ENCODE results near the gene PRDM16. TPM values are rescaled to one million over a fixed set of nuclear protein-coding genes. Genes with fewer than 3 reads are reported as not detected.

The PRDM16 gene
- total RNA-seq, 1 donor from 2014 or later: 84.2 TPM

- TF ChIP-seq CTCF (IDR thresholded peaks at IDR 0.05): no peak
- Histone ChIP-seq H3K4me1 (peaks cover 20 to 47% of the 10 kb centered on the region in 2 donors), H3K36me3 (no peaks in the 10 kb centered on the region), H3K4me3 (no peak overlapping the region), H3K27ac (peak overlapping the region; percentile 80 to 85), H3K27me3 (no peaks in the 10 kb centered on the region), H3K9me3 (no peaks in the 10 kb centered on the region)
- intact Hi-C loops (cut with DNase I): loop anchor here (5.0 kb wide), 1 partner anchor 207 kb away; no protein-coding TSS in a partner anchor
- DNase-seq (ENCODE audit: low spot score in 2 of 2): no peak
These were observed 146.4 kb downstream of the PRDM16 start for GRCh38 chr1:3215198-3216014.

GRCh38 chr1:3216015-3216391, 147.0 kb downstream of the PRDM16 start:
- DNase-seq (ENCODE audit: low spot score in 2 of 2): no peak
- intact Hi-C loops (cut with DNase I): loop anchor here (5.0 kb wide), 1 partner anchor 206 kb away; no protein-coding TSS in a partner anchor

GRCh38 chr1:3217181-3217641, 148.2 kb downstream of the PRDM16 start:
- TF ChIP-seq CTCF (IDR thresholded peaks at IDR 0.05): no peak
- intact Hi-C loops (cut with DNase I): loop anchor here (5.0 kb wide), 1 partner anchor 205 kb away; no protein-coding TSS in a partner anchor
- H3K4me3 ChIP-seq: peak overlapping the region; percentile 3 to 40
- H3K27me3 ChIP-seq: no peaks in the 10 kb centered on the region
- peak overlapping the region; percentile 80 to 85 for H3K27ac ChIP-seq
- peaks cover 29 to 64% of the 10 kb centered on the region in 2 donors for H3K4me1 ChIP-seq
- H3K36me3 ChIP-seq: no peaks in the 10 kb centered on the region
- DNase-seq (ENCODE audit: low spot score in 2 of 2): no peak
- H3K9me3 ChIP-seq: no peaks in the 10 kb centered on the region

More at GRCh38 chr1:3216015-3216391, 147.0 kb downstream of the PRDM16 start:
- Histone ChIP-seq H3K4me1 (peaks cover 21 to 53% of the 10 kb centered on the region in 2 donors), H3K27ac (peak overlapping the region; percentile 80 to 85), H3K4me3 (no peak overlapping the region), H3K36me3 (no peaks in the 10 kb centered on the region), H3K9me3 (no peaks in the 10 kb centered on the region), H3K27me3 (no peaks in the 10 kb centered on the region)
- no peak for TF ChIP-seq CTCF (IDR thresholded peaks at IDR 0.05)

- no peak for DNase-seq (ENCODE audit: low spot score in 2 of 2)
- Histone ChIP-seq H3K27ac (peak overlapping the region; percentile 80 to 85), H3K36me3 (no peaks in the 10 kb centered on the region), H3K9me3 (no peaks in the 10 kb centered on the region), H3K4me1 (peaks cover 34 to 70% of the 10 kb centered on the region in 2 donors), H3K4me3 (peak overlapping the region in 1 of 2 donors; percentile 40), H3K27me3 (no peaks in the 10 kb centered on the region)
- intact Hi-C loops (cut with DNase I): loop anchor here (5.0 kb wide), 1 partner anchor 204 kb away; no protein-coding TSS in a partner anchor
- no peak for TF ChIP-seq CTCF (IDR thresholded peaks at IDR 0.05)
These were observed 149.1 kb downstream of the PRDM16 start for GRCh38 chr1:3217979-3218679.

GRCh38 chr1:3219005-3219790, 150.2 kb downstream of the PRDM16 start:
- peak; percentile 54 to 89 for DNase-seq (ENCODE audit: low spot score in 2 of 2)
- Histone ChIP-seq H3K27ac (peak overlapping the region; percentile 73 to 76), H3K9me3 (no peaks in the 10 kb centered on the region), H3K36me3 (no peaks in the 10 kb centered on the region), H3K27me3 (no peaks in the 10 kb centered on the region), H3K4me3 (peak overlapping the region in 1 of 2 donors; percentile 22), H3K4me1 (peaks cover 31 to 65% of the 10 kb centered on the region in 2 donors)
- TF ChIP-seq CTCF (IDR thresholded peaks at IDR 0.05): no peak
- intact Hi-C loops (cut with DNase I): loop anchor here (5.0 kb wide), 1 partner anchor 203 kb away; no protein-coding TSS in a partner anchor

Data from ascending aorta (tissue), 2 donors.